ENCODE results near the gene SIPA1L3. TPM values are rescaled to one million over a fixed set of nuclear protein-coding genes. Genes with fewer than 3 reads are reported as not detected.

SIPA1L3 gene
- total and polyA plus RNA-seq, 2 experiments from 2014 or later = 15.7 to 54.1 TPM

DNA sequence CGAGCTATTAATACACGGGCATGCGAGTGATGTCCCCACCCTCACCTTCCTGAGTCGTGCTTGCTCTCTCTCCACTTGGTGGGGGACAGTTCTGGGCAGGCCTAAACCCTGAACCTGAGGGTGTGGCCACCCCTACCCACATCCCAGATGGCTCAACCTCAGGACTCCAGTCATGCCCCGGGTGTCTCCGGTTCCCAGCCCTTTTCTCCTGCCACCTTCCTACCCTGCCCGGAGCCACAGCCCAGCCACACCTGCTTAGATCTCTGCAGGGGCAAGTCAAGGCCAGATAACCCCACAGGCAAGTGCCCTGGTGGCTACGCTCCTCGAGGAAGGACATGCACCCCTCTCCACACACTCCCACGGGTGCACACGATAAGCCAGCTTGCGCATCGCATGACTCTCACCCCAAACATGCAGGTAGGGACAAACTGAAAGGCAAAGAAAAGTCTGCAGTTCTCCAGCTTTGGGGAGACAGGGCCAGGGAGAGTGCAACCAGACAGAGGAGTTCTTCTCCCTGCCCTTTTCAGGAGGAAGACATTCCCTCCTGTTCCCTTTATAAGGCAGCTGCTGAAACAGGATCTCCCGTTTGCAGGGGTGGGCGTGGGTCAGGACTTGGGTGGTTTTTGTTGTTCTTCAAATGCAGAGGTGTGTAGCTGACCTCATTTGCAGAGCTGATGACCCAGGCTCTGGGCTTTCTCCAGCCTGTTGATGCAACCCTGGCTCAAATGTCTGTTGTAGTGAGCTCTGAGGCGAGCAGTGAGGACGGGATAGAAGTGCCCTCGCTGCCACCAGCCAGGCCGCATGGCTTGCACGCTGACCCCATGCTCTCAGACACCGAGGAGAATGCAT lies 228.4 kb downstream of the SIPA1L3 start:
- no peaks in the 10 kb centered on the region for H3K79me2 ChIP-seq (replicated peaks; ENCODE audit: insufficient read depth)
- DNase-seq (ENCODE audit: low spot score) = no peak
- H3K4me3 Mint-ChIP-seq = no peak overlapping the region; the same call in 2 of the 3 replicates
- peaks cover 18% of the 10 kb centered on the region for H3K4me1 Mint-ChIP-seq
- TF ChIP-seq ZNF331 (CRISPR knock-in tag; IDR thresholded peaks at IDR 0.05; ENCODE audit: low read depth) (no peak), REST (IDR thresholded peaks at IDR 0.05; ENCODE audit: unreplicated experiment) (no peak), JUNB (IDR thresholded peaks at IDR 0.05; ENCODE audit: unreplicated experiment) (no peak)
- peaks cover 22% of the 10 kb centered on the region for H3K36me3 Mint-ChIP-seq (ENCODE audit: low read depth)
- H3K9me2 ChIP-seq (ENCODE audit: insufficient read depth) = no peaks in the 10 kb centered on the region
- peaks cover 12% of the 10 kb centered on the region for H3K27me3 Mint-ChIP-seq (ENCODE audit: insufficient read depth, low read depth, poor library complexity)
- peak overlapping the region; percentile 81 for H3K27ac Mint-ChIP-seq
- peak; percentile 24 for ATAC-seq
- H4K20me1 ChIP-seq (replicated peaks; ENCODE audit: insufficient read depth) = no peaks in the 10 kb centered on the region
- no peaks in the 10 kb centered on the region for H3K36me3 ChIP-seq (ENCODE audit: insufficient read depth)
- peak overlapping the region; percentile 55; the same call in 1 of the 2 replicates for H3K27ac ChIP-seq (ENCODE audit: low read depth)
- no peaks in the 10 kb centered on the region for H3K4me1 ChIP-seq (ENCODE audit: insufficient read depth)
- no peaks in the 10 kb centered on the region; the same call in 2 of the 3 replicates for H3K9me3 Mint-ChIP-seq
- H3K27me3 ChIP-seq (ENCODE audit: insufficient read depth) = no peaks in the 10 kb centered on the region
- H3K4me2 ChIP-seq = no peak overlapping the region
- H3K4me3 ChIP-seq = no peak overlapping the region
- H2AFZ ChIP-seq = no peak overlapping the region
- no peaks in the 10 kb centered on the region for H3F3A ChIP-seq (replicated peaks; ENCODE audit: low read depth)

- Histone ChIP-seq H3K4me3 (no peak overlapping the region), H3K79me2 (replicated peaks; ENCODE audit: insufficient read depth) (no peaks in the 10 kb centered on the region), H4K20me1 (replicated peaks; ENCODE audit: insufficient read depth) (no peaks in the 10 kb centered on the region), H3K4me2 (no peak overlapping the region), H3F3A (replicated peaks; ENCODE audit: low read depth) (0 out of 2 replicates have a peak, but pooled peaks cover 6% of the 10 kb centered on the region), H2AFZ (no peak overlapping the region), H3K36me3 (ENCODE audit: insufficient read depth) (no peaks in the 10 kb centered on the region), H3K27me3 (ENCODE audit: insufficient read depth) (no peaks in the 10 kb centered on the region), H3K9me2 (ENCODE audit: insufficient read depth) (no peaks in the 10 kb centered on the region), H3K4me1 (ENCODE audit: insufficient read depth) (no peaks in the 10 kb centered on the region), H3K27ac (ENCODE audit: low read depth) (no peak overlapping the region)
- no peak overlapping the region for H3K4me3 Mint-ChIP-seq
- H3K27ac Mint-ChIP-seq = no peak overlapping the region
- ATAC-seq = no peak
- DNase-seq (ENCODE audit: low spot score) = no peak
- H3K27me3 Mint-ChIP-seq (ENCODE audit: insufficient read depth, low read depth, poor library complexity) = peaks cover 16% of the 10 kb centered on the region
- H3K4me1 Mint-ChIP-seq = peaks cover 18% of the 10 kb centered on the region
- no peaks in the 10 kb centered on the region; the same call in 2 of the 3 replicates for H3K9me3 Mint-ChIP-seq
- H3K36me3 Mint-ChIP-seq (ENCODE audit: low read depth) = peaks cover 13% of the 10 kb centered on the region
- TF ChIP-seq ETS1 (IDR thresholded peaks at IDR 0.05) (no peak), JUNB (IDR thresholded peaks at IDR 0.05; ENCODE audit: unreplicated experiment) (no peak), EZH2phosphoT487 (IDR thresholded peaks at IDR 0.05; ENCODE audit: unreplicated experiment) (no peak), REST (IDR thresholded peaks at IDR 0.05; ENCODE audit: unreplicated experiment) (no peak), CREB1 (CRISPR knock-in tag; IDR thresholded peaks at IDR 0.05; ENCODE audit: low read depth) (no peak)
- TF ChIP-seq, protein P1, sequence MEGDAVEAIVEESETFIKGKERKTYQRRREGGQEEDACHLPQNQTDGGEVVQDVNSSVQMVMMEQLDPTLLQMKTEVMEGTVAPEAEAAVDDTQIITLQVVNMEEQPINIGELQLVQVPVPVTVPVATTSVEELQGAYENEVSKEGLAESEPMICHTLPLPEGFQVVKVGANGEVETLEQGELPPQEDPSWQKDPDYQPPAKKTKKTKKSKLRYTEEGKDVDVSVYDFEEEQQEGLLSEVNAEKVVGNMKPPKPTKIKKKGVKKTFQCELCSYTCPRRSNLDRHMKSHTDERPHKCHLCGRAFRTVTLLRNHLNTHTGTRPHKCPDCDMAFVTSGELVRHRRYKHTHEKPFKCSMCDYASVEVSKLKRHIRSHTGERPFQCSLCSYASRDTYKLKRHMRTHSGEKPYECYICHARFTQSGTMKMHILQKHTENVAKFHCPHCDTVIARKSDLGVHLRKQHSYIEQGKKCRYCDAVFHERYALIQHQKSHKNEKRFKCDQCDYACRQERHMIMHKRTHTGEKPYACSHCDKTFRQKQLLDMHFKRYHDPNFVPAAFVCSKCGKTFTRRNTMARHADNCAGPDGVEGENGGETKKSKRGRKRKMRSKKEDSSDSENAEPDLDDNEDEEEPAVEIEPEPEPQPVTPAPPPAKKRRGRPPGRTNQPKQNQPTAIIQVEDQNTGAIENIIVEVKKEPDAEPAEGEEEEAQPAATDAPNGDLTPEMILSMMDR (conservative IDR thresholded peaks at IDR 0.05; ENCODE audit: low read depth in 2 of 2) = no peak
These were observed 232.1 kb downstream of the SIPA1L3 start for GRCh38 chr19:38139122-38139521.

All from GM23338 (cell line).